Mammary epithelial cell (primary cell): ENCODE data around the gene IPCEF1.

ENCODE experiments used
- CTCF ChIP-seq, 2 donors: IDR thresholded peaks in 1 of 2; conservative IDR thresholded peaks in 1 of 2; 2 replicates each; pipeline ENCODE4 v1.5.1; 2011 to 2012; ENCODE audit warnings: inconsistent platforms in 2 of 2, low read length in 2 of 2, mild to moderate bottlenecking in 2 of 2, control low read depth in 1 of 2, low read depth in 1 of 2; ENCODE audit not compliant: insufficient read depth in 1 of 2; ENCODE audit errors: extremely low read depth in 1 of 2
- EZH2 ChIP-seq: IDR thresholded peaks from 2 replicates; pipeline ENCODE4 v1.6.1; 2012; ENCODE audit warnings: low read length, inconsistent platforms, borderline replicate concordance

- no peak for TF ChIP-seq CTCF (conservative IDR thresholded peaks at IDR 0.05 in 1 of 2, IDR thresholded peaks at IDR 0.05 in 1 of 2; ENCODE audit: extremely low read depth in 1 of 2, insufficient read depth in 1 of 2, low read depth in 1 of 2, low read length in 2 of 2)
- no peak for TF ChIP-seq EZH2
These were observed 119.8 kb downstream of the IPCEF1 start for GRCh38 chr6:154236646-154237301.
